HepG2 (cell line): Measurements from ENCODE around the gene ARHGDIA. TPM values are rescaled to one million over a fixed set of nuclear protein-coding genes. Genes with fewer than 3 reads are reported as not detected.

Experiments
- CEBPB ChIP-seq: IDR thresholded peaks from 2 replicates; pipeline ENCODE4 v1.6.1; 2011; ENCODE audit warnings: low read depth, low read length, improper control_type of control experiment, borderline replicate concordance
- ELF1 ChIP-seq: sonication (generic); formaldehyde crosslinking; IDR thresholded peaks from 2 replicates; pipeline ENCODE4 v1.4.0; 2020; ENCODE audit warnings: missing genetic modification reagents
- MTF1 ChIP-seq: sonication (generic); formaldehyde crosslinking; IDR thresholded peaks from 2 replicates; pipeline ENCODE4 v1.5.0; 2020; ENCODE audit warnings: missing genetic modification reagents
- POGK ChIP-seq: sonication (generic); formaldehyde crosslinking; conservative IDR thresholded peaks from 2 replicates; pipeline ENCODE4 v1.8.0; 2022; ENCODE audit warnings: mild to moderate bottlenecking, moderate library complexity, missing genetic modification reagents
- PRDM15 ChIP-seq: sonication (generic); formaldehyde crosslinking; IDR thresholded peaks from 2 replicates; pipeline ENCODE4 v1.4.0; 2020; ENCODE audit warnings: missing genetic modification reagents
- SALL2 ChIP-seq: sonication (generic); formaldehyde crosslinking; IDR thresholded peaks from 2 replicates; pipeline ENCODE4 v1.8.1; 2023; ENCODE audit warnings: mild to moderate bottlenecking, missing genetic modification reagents, inconsistent platforms
- SATB2 ChIP-seq: sonication (generic); formaldehyde crosslinking; IDR thresholded peaks from 2 replicates; pipeline ENCODE4 v1.5.0; 2020; ENCODE audit warnings: missing genetic modification reagents
- ZEB1 ChIP-seq: IDR thresholded peaks from 2 replicates; pipeline ENCODE4 v1.6.1; 2012; ENCODE audit warnings: mild to moderate bottlenecking, low read depth, inconsistent platforms; ENCODE audit not compliant: insufficient replicate concordance
- ZNF280D ChIP-seq: sonication (generic); formaldehyde crosslinking; IDR thresholded peaks from 2 replicates; pipeline ENCODE4 v1.5.1; 2020; ENCODE audit warnings: mild to moderate bottlenecking, missing genetic modification reagents
- ZNF609 ChIP-seq: sonication (generic); formaldehyde crosslinking; IDR thresholded peaks from 2 replicates; pipeline ENCODE4 v1.4.0; 2020; ENCODE audit warnings: mild to moderate bottlenecking, missing genetic modification reagents, borderline replicate concordance
- polyA plus RNA-seq, 8 experiments: library from polyadenylated mRNA; depleted of rRNA in 3 of 8; stranded (reverse) in 7 of 8; unstranded in 1 of 8; fragments of >200 nt; fragmentation: Illumina TruSeq in 4 of 8; extraction: Trizol in 4 of 8; gene quantifications; 2 replicates each; pipeline versions ENCODE4 v1.2.1 to v1.2.3, GENCODE V29; 2011 to 2016; ENCODE audit warnings: low read depth in 4 of 8, missing spikeins in 1 of 8, mixed read lengths in 1 of 8; ENCODE audit not compliant: insufficient read depth in 1 of 8
- total RNA-seq, 5 experiments: library from RNA; depleted of rRNA; stranded (reverse); fragments of >200 nt; fragmentation: Illumina TruSeq; extraction: Trizol; gene quantifications; 2 replicates each; pipeline ENCODE4 v1.2.3, GENCODE V29; 2016; ENCODE audit warnings: low read depth in 1 of 5

Gene ARHGDIA
- total and polyA plus RNA-seq, 2 of the 13 experiments (the other 11 are each of a cell fraction or from before 2014, with no cell fraction given) = 40.0 to 64.0 TPM

- TF ChIP-seq ZNF609 (CRISPR knock-in tag) = no peak; the same call in 1 of the 2 replicates
- TF ChIP-seq SATB2 = peak; percentile 83
- no peak for TF ChIP-seq PRDM15 (CRISPR knock-in tag)
- no peak for TF ChIP-seq MTF1 (CRISPR knock-in tag)
- TF ChIP-seq ZEB1 = no peak
- peak; percentile 85 for TF ChIP-seq SALL2
- TF ChIP-seq CEBPB = no peak
- peak; percentile 95 for TF ChIP-seq POGK (CRISPR knock-in tag)
- peak; percentile 93 for TF ChIP-seq ELF1 (CRISPR knock-in tag)
- 0 out of 2 replicates have a peak, but pooled peaks have one; percentile 24 for TF ChIP-seq ZNF280D
Observed at GRCh38 chr17:81871387-81872230, 472 bp upstream of the ARHGDIA start (continued).
